Middle frontal gyrus (tissue), 1 donor: ENCODE data around the gene DRD3.

Source experiments
- DNase-seq: peaks from one replicate; pipeline ENCODE4 v3.0.0-alpha.2; 2015; ENCODE audit warnings: low spot score; ENCODE audit errors: extremely low spot score

The DRD3 gene

DNA sequence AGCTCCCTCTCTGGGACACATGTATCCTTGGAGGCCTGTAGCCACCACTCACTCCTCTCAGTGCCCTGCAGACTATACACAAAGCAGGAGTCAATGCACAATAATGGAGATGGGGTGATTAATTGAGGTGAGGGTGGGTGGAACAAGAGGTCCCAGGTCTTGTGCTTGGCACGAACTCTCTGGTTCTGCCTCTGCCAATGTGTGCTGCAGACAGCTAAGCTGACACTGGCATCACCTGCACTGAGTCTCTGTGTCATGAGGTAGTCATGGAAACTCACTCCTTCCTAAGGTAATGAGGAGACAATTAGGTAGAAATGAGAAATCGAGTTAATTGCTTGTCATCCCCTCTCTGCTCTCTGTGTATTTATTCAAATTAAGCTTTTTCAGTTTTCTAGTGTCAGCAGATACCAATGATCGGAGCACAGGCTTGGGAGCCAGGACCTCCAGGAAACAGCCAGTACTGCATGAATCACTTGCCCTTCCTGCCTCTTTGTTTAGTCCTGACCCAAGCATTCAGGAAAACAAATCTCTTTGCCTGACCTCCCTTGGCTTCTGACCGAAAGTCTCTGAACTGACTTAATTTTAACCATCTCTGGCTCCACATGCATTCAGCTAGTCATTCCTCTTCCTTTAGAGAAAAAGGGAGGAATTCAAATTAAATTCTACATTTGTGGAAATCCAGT lies 56.7 kb downstream of the DRD3 start:
- no peak for DNase-seq

DNA sequence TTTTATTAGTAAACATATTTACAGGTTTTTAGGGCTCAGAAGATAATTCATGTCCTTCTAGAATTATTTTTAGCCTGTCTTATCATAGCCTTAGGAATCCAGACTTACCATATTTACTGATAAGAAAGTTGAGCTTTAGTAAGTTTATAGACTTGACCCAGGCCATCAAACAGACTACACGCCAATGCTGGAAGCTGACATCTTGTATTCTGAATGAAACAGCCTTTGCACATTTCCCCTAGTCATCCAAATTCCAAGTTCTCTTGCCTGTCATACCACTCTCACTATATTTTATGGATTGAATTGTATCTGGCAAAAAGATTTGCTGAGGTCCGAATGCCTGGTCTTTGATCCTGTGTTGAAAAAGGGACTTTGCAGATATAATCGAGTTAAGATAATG lies 58.6 kb downstream of the DRD3 start:
- DNase-seq: no peak

GRCh38 chr3:114119776-114120175 lies 59.1 kb downstream of the DRD3 start:
- no peak for DNase-seq

DNA sequence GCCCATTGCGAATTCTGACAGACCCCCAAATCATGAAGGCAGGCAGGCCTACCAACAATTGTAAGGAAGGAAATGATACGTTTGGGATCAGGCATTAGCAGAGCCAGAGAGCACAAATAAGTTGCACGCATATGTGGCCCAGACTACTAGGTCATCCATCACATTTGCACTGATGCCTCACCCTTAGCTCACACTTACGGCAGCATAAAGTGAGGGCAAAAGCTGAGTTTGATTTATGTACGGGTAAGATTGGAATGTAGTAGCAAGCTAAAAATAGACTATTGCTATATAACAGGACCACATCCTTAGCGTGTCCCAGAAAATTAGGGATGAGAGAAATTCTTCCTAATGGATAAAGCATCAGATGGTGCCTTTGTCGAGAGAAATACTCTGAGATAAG lies 63.7 kb downstream of the DRD3 start:
- DNase-seq: no peak

DNA sequence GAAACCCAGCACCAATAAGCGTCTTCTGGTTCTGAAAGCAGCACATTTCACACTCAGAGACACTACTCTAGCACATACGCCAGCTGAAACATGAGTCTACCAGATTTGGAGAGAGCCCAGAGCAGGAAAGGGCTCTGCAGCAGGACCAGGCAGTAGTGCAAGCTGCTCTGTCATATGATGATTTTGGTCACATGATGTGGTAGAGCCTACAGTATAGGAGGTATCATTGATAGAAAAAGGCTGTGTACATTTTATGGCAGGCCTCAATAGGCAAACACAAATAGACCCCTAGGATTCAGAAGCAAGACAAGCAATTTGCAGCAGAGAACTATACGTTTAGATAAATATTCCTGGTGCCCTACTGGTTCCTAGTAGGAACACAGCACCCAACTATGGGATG lies 64.1 kb downstream of the DRD3 start:
- DNase-seq: no peak

DNA sequence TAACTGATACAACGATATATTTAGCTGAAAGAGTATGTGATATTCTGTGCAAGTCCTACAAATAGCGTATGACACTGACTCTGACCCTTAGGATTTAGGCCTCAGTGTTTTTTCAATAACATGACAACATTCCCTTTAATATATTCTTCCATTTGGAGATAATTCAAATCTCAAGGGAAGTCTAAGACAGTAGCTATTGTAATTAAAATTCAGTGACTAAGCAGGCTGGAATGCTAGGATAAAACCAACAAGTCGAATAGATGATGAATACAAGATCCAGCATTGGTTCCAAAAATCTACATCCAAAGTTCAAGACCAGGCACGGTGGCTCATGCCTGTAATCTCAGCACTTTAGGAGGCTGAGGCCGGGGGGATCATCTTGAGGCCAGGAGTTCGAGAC lies 66.2 kb downstream of the DRD3 start:
- DNase-seq: no peak

GRCh38 chr3:114111060-114111770 lies 67.6 kb downstream of the DRD3 start:
- no peak for DNase-seq

DNA sequence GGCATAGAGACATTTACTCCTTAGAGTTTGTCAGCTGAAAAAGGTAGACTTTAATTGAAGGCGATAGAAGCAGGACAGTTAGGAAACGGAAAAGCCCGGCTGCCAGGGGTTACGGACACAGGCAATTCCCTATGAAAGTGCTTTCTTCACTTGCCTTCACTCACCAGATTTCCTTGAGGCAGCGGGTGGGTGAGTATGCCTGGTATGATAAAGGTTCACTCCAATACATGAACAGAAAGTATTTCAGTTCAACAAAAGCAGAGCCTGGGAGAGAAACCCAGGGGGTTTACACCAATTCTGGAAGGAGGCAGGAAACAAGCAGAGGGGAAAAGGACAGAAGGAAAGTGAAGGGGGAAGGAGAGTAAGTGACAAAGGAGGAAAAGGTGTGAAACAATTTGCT lies 68.4 kb downstream of the DRD3 start:
- DNase-seq: no peak

DNA sequence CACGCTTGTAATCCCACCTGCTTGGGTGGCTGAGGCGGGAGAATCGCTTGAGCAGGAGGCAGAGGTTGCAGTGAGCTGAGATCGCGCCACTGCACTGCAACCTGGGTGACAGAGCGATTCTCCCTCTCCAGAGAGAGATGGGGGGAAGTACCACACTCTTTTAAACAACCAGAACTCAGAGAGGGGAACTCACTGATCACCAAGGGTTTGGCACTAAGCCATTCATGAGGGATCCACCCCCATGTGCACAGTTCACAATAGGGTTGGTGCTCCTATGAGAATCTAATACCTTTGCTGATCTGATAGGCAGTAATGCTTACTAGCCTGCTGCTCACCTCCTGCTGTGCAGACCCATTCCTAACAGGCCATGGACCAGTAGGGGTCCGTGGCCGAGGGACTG lies 70.7 kb downstream of the DRD3 start:
- DNase-seq: no peak

DNA sequence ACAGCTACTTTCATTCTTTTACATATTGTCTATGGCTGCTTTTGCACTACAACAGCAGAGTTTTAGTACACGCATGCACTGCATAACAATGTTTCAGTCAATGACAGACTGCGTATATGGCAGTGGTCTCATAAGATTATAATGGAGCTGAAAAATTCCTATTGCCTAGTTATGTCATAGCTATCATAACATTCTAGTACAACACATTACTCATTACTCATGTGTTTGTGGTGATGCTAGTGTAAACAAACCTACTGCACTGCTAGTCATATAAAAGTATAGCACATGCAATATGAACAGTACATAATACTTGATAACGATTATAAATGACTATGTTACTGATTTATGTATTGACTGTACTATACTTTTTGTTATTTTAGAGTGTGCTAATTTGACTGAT lies 74.4 kb downstream of the DRD3 start:
- no peak for DNase-seq

GRCh38 chr3:114103858-114104257 lies 75.0 kb downstream of the DRD3 start:
- no peak for DNase-seq

- DNase-seq: no peak
These were observed 75.7 kb downstream of the DRD3 start for GRCh38 chr3:114103181-114103580.

GRCh38 chr3:114101101-114101500 lies 77.8 kb downstream of the DRD3 start:
- no peak for DNase-seq

DNA sequence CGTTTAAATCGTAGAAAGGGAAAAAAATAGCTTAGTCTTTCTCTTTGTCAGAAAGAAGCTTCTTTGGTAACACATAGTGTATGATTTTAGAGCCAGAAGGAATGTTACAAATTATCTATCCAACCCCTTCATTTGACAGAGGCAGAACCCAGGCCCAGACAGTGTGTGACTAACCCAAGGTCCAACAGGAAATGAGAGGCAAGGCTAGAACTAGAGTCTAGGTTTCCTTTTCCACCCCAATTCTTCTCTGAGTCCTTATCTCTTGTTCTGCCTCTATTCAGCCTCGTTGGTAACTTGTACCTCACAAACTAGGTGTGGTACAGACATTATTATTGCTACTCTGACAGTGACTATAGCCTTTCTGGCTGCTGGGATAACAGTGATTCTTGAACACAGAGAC lies 83.1 kb downstream of the DRD3 start:
- no peak for DNase-seq

- no peak for DNase-seq
These were observed 85.3 kb downstream of the DRD3 start for GRCh38 chr3:114093596-114093995.

GRCh38 chr3:114093016-114093380 lies 85.9 kb downstream of the DRD3 start:
- DNase-seq: no peak

- no peak for DNase-seq
These were observed 86.5 kb downstream of the DRD3 start for GRCh38 chr3:114092151-114093015.

DNA sequence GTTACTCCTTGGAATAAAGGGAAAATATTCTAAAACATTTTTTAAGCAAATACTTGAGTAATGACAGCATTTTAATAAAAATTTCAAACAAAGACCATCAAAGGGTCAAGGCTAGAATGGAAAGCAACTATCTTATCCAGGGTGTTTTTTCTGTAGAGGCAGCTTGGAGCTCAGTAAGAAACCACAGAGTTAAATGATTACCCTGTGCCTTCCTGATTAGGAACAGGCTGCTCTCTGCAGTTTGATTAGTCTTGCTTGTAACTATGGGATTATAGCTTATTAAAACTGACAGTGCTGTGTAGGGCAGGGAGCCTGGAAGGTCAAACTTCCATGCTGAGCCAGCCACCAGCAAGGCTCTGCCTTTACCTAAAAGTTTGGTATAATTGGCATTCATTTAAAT lies 89.2 kb downstream of the DRD3 start:
- no peak for DNase-seq

- no peak for DNase-seq
These were observed 92.5 kb downstream of the DRD3 start for GRCh38 chr3:114086356-114086755.

- no peak for DNase-seq
These were observed 95.7 kb downstream of the DRD3 start for GRCh38 chr3:114083112-114083511.

DNA sequence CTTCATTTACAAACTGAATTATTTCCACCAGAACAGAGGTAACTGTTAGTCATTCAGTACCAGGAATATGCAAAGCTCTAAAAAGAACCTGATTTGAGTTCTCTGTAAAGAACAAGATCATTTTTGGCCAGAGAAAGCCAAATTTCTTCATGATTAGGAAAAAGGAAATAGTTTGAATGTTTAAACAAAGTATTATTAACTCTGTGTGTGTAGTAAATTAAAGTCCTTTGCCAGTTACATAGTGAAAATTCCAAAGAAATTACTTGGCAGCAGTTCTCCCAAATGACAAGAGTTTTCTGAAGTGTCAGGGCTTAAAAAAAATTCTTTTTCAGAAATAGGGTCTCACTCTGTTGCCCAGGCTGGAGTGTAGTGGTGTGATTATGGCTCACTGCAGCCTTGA lies 97.8 kb downstream of the DRD3 start:
- DNase-seq: no peak

DNA sequence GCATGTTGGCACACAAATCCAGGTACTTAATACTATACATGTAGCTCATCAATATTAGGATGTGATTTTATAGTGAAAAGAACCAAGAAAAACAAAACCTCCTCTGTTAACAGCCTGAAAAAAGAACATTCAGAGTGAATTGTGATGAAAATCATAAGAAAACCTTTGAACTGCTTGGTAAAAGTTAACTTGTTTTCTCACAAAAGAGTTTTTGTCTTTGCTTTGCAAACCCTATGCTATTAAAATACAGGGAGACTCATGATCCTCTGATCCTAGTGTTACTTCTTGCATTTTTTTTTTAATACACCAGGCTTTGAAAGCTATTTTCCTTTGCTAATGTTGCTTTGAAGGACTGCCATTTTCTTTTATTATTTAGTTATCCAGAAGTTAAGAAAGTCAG lies 98.7 kb downstream of the DRD3 start:
- no peak for DNase-seq
